8988T (cell line): ENCODE measurements around the gene TMPRSS9.
"Not testable (repeated sequence)": the region's sequence is repeated elsewhere in the genome, so short reads cannot be mapped to it uniquely, and the experiment has no call there.

Source experiments
- DNase-seq: peaks from one replicate; pipeline ENCODE4 v3.0.0; 2011

Gene TMPRSS9

DNA sequence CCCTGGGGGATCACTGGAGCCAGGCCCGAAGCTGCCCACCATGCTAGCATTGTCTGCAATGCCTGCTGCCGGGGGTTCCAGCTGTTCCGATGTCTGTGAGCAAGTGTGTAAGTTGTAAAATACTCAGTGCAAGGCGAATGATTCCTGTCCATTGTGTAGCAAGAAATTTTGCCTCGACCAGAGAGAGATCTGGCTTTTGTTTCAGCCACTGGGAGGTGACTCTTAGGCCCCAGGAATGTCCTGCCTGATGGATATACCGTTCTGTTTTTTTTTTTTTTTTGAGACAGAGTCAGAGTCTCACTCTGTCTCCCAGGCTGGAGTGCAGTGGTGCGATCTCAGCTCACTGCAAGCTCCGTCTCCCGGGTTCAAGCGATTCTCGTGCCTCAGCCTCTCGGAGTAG, 108.5 kb downstream of the TMPRSS9 start:
- no peak for DNase-seq

DNA sequence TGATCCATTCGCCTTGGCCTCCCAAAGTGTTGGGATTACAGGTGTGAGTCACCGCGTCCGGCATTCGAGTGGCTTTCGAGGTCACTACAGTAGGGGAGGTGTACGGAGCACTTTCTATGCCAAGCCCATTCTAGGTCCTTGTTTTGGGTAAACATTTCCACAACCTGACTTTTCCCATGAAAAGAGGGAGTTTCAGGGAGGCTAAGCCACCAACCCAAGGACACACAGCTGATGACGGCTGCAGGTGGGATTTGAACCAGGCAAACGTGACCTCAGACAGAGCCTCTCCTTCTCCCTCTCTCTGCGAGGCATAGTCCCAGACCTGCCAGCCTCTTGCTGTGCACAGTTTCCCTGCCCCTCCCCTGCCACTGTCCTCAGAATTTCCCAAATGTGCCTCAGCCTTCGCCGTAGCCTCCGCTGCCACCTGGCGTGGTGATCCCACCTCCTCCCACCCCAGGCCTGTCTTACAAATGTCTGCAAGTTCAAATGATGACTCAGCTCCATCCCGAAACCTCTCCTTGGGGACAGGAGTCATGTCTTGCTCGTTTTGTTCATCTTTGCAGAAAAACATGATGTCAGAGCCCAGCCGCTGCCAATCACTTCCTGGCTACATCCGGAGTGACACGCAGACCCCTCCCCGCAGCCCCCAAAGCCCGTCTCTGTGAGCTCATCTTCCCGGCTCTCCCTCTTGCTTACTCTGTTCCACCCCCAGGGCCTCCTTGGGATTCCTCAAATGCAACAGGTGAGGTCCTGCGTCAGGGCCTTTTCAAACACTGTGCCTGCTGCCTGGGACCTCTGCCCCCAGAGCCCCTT, 109.2 kb downstream of the TMPRSS9 start:
- DNase-seq = no peak

DNA sequence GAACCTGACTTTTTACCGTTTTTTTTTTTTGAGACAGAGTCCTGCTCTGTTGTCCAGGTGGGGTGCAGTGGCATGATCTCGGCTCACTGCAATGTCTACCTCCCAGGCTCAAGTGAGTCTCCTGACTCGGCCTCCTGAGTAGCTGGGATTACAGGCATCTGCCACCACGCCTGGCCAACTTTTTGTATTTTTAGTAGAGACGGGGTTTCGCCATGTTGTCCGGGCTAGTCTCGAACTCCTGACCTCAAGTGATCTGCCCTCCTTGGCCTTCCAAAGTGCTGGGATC, 109.8 kb downstream of the TMPRSS9 start:
- DNase-seq = not testable (repeated sequence)

DNA sequence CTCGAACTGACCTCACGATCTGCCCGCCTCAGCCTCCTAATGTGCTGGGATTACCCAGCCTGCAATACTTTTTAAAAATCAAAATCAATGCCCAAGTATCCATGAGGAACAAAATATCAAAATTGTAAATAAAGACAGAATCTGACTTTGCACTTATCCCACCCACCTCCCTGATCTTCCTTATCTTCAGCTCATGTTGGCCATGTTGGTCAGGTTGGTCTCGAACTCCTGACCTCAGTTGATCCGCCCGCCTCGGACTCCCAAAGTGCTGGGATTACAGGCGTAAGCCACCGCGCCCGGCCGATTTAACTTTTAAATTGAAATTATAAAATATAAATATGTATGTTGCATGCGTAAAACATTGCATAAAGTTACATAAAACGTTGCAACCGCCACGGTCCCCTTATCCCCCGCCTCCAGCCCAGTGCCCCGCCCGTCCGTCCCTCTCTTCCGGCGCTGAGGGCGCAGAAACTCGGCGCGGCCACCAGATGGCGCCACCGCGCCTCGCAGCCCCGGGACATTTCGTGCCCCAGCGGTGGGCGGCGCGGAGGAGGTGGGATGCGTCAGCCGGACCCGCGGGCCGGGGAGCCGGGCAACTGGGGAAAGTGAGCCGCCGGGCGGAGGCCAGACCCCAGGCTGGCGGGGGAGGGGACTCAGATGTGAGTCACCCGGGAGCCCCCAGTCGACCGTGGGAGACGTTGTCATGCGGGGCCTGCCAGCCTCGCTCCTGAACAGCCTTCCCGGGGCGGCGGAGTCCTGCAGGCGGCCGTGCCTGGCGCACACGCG, 114.4 kb downstream of the TMPRSS9 start:
- DNase-seq = peak; percentile 67

DNA sequence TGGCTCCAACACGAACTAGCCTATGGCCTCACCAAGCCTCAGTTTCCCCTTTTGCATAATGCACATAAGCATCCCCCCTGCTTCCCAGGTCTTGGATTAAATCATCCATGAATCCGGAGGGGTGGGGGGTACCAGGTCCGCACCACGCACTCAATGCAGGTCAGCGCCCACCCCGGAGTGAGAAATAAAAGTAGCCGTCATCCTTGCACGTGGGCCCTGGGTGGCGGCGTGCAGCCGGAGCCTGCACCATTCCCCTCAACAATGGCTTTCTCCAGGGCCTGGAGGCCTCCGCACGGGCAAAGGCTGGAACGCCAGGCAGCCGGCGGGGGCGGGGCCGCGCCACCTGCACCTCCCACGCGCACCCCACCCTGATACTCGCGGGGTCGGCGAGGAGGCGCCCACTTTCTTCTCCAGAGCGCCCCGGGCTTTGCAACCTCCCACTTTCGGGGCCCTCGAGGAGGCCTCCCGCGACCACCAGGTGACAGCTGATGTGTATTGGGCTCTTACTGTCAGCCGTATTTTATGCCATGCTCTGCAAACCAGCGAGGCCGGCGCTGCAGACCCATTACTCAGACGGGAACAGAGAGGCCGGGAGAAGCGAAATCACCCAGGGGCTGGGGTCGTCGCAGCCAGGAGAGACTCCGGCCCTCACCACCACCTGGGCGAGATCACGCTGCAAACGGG, 115.1 kb downstream of the TMPRSS9 start:
- no peak for DNase-seq
